Mesothelial cell of epicardium (in vitro differentiated cells): Measurements from ENCODE around the gene KDM4B. TPM values are rescaled to one million over a fixed set of nuclear protein-coding genes. Genes with fewer than 3 reads are reported as not detected.
A peak's percentile ranks its signal among the peaks of the same experiment; 100 is the strongest.

Experiments used
- DNase-seq, 2 experiments: peaks; one replicate each; pipeline ENCODE4 v3.0.0; 2021; ENCODE audit warnings: low spot score in 2 of 2; ENCODE audit not compliant: unreplicated experiment in 2 of 2
- H3K27ac Mint-ChIP-seq: 2 replicates; pipeline ENCODE4 v1.8.0; 2021; ENCODE audit warnings: mixed read lengths
- H3K27me3 Mint-ChIP-seq: 2 replicates; pipeline ENCODE4 v1.8.0; 2021; ENCODE audit warnings: low read depth, mixed read lengths
- H3K36me3 Mint-ChIP-seq: 2 replicates; pipeline ENCODE4 v1.8.0; 2021; ENCODE audit warnings: mixed read lengths
- H3K4me1 Mint-ChIP-seq: 2 replicates; pipeline ENCODE4 v1.8.0; 2021; ENCODE audit warnings: mixed read lengths
- H3K4me3 Mint-ChIP-seq: 2 replicates; pipeline ENCODE4 v1.8.0; 2021; ENCODE audit warnings: mild to moderate bottlenecking, moderate library complexity, mixed read lengths
- H3K9me3 Mint-ChIP-seq: 2 replicates; pipeline ENCODE4 v1.8.0; 2021; ENCODE audit warnings: mixed read lengths
- total RNA-seq: library from RNA; stranded (reverse); gene quantifications from 3 replicates; pipeline ENCODE4 v1.2.1, GENCODE V29; 2021
- TF ChIP-seq, protein P1 (sequence below): fragments of 200-600 bp; sonication (generic); IDR thresholded peaks from one replicate; pipeline ENCODE4 v1.5.0; 2021; ENCODE audit warnings: antibody characterized with exemption; ENCODE audit not compliant: unreplicated experiment

The KDM4B gene
- total RNA-seq, 1 donor from 2014 or later, result 80.5 TPM

DNA sequence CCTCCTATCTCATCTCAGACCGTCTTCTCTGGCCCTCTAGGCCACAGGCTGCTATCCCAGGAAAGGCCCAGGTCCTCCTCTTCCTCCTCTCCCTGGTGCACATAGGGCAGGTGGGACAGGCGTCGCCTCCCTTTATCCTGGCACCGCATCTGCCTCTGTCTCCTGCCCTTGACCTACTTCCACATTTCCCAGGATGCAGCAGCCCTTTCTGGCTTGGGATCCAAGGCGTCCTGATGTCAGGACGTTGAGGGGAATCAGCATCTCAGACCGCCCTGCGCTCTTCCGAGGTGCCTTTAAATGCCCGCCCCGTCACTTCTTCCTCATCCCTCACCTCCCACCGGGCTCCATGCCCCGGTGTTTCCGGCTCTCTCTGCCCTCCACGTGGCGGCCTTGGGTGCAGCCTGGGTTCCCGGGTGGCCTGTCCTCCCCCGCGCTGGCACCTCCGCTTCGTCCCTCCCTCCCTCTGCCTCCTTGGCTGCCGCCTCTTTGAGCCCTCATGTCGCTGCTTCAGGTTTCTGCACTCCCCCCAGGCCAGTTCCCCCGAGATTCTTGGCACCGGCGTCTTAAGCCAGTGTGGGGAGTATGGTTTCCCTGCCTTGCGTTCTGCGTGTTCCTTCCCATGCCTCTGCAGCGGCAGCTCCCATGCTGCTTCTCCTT, 66.3 kb downstream of the KDM4B start:
- Mint-ChIP-seq H3K27ac (no peak overlapping the region), H3K36me3 (peaks cover 11% of the 10 kb centered on the region), H3K4me3 (no peak overlapping the region), H3K9me3 (no peaks in the 10 kb centered on the region), H3K4me1 (peaks cover 8% of the 10 kb centered on the region), H3K27me3 (no peaks in the 10 kb centered on the region)
- TF ChIP-seq, protein P1, sequence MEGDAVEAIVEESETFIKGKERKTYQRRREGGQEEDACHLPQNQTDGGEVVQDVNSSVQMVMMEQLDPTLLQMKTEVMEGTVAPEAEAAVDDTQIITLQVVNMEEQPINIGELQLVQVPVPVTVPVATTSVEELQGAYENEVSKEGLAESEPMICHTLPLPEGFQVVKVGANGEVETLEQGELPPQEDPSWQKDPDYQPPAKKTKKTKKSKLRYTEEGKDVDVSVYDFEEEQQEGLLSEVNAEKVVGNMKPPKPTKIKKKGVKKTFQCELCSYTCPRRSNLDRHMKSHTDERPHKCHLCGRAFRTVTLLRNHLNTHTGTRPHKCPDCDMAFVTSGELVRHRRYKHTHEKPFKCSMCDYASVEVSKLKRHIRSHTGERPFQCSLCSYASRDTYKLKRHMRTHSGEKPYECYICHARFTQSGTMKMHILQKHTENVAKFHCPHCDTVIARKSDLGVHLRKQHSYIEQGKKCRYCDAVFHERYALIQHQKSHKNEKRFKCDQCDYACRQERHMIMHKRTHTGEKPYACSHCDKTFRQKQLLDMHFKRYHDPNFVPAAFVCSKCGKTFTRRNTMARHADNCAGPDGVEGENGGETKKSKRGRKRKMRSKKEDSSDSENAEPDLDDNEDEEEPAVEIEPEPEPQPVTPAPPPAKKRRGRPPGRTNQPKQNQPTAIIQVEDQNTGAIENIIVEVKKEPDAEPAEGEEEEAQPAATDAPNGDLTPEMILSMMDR, result no peak
- no peak for DNase-seq

DNA sequence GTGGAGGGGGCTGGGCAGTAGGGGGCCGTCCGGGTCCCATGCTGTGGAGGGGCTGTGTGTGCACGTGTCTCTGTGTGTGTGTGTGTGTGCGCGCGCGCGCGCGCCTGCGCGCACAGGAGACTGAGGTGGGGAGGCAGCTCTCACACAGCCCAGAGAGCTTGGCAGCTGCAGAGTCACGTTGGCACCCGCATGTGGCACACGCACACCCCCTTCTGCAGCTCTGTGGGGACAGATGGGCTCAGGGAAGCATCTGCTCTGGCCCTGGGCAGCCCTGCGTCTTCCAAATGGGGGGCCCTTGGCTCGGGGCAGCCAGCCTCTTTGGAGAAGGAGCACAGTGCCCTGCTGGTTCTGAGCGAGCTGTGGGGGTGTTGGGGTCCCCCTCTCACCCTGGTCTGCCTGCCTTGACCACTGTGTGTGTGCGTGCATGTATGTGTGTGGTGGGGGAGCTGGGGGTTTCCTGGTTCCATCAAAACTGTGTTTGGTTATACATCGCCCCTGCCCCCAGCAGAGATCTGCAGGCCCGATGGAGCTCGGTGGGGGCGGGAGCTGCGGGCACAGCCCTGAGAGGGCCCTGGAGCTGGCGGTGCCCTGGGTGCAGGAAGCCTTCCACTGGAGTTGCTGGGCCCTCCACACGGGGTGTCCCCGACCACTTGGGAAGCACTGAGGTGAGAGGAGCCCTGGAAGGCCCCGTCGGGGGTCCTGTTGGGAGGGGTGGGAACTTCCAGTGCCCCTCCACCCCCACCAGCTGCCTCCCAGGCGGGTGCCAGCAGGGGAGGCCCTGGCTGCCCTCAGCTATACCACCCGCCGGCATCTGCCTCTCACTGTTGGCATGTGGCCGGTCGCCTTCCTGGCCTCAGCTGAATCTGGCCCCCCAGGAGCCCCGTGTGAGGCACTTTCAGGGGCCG, 67.1 kb downstream of the KDM4B start:
- Mint-ChIP-seq H3K27me3 (no peaks in the 10 kb centered on the region), H3K4me3 (no peak overlapping the region), H3K27ac (no peak overlapping the region), H3K4me1 (peaks cover 8% of the 10 kb centered on the region), H3K36me3 (peaks cover 11% of the 10 kb centered on the region), H3K9me3 (no peaks in the 10 kb centered on the region)
- TF ChIP-seq, protein P1, result no peak
- no peak for DNase-seq

DNA sequence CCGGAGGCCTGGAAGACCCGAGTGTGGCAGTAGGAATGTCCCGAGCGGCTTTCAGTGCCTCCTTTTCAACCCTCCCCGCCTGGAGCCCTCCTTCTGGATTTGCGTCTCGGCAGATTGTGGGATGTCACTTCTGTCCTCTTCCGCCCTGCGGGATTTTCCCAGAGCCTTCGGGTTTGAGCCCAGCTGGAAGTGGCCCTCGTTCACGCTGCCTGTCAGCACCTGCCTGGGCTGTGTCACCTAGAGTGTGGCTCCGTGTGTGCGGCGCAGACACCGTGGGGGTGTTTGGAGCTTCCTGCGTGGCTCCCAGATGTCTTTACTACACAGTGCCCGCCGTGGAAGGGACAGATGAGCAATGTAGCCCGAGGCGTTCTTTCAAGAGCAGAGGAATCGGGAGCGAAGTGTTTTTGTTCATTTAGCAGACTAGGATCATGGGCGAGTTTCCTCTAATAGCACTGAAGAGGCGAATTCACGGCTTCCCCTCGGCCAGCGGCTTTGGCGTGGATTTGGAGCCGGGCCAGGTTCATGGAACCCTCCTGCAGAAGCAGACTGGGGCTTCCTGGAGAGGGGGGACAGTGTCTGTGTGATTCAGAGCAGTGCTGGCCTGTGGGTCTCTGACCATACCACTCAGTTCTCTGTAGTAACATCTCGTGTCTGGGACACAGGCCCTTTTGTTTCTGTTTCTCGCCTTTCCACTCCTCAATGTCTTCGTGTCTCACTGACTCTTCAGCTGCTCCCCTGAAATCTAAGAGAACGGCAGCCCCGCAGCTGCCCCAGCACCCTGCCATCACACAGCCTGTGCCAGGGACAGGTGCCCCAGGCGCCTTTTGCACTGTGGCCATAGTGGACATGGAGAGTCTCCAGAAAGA, 68.0 kb downstream of the KDM4B start:
- H3K4me3 Mint-ChIP-seq, result no peak overlapping the region
- H3K27ac Mint-ChIP-seq, result peak overlapping the region; percentile 65
- H3K4me1 Mint-ChIP-seq, result peaks cover 8% of the 10 kb centered on the region
- H3K27me3 Mint-ChIP-seq, result no peaks in the 10 kb centered on the region
- H3K9me3 Mint-ChIP-seq, result no peaks in the 10 kb centered on the region
- no peak for DNase-seq
- H3K36me3 Mint-ChIP-seq, result peaks cover 13% of the 10 kb centered on the region
- TF ChIP-seq, protein P1, result no peak

DNA sequence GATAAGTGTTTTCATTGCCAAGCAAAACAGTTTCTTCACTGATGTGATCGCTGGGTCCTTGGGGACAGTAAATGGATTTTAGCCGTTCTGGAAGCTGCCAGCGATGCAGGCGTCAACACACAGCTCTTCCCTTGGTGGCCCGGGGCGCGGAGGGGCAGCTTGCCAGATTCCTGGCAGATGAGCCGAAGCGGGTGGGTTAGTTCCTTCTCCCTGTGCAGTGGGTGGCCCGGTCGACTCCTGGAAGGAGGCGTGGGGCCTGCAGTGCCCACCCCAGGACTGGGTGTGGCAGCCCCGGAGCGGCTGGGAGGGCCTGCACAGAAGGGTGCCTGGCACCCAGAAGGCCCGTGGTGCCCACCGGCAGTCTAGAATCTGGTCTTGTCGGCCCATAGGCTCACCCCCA, 69.0 kb downstream of the KDM4B start:
- Mint-ChIP-seq H3K4me3 (no peak overlapping the region), H3K36me3 (peaks cover 23% of the 10 kb centered on the region), H3K4me1 (peaks cover 8% of the 10 kb centered on the region), H3K9me3 (no peaks in the 10 kb centered on the region), H3K27ac (no peak overlapping the region), H3K27me3 (no peaks in the 10 kb centered on the region)
- no peak for DNase-seq
- TF ChIP-seq, protein P1, result no peak

DNA sequence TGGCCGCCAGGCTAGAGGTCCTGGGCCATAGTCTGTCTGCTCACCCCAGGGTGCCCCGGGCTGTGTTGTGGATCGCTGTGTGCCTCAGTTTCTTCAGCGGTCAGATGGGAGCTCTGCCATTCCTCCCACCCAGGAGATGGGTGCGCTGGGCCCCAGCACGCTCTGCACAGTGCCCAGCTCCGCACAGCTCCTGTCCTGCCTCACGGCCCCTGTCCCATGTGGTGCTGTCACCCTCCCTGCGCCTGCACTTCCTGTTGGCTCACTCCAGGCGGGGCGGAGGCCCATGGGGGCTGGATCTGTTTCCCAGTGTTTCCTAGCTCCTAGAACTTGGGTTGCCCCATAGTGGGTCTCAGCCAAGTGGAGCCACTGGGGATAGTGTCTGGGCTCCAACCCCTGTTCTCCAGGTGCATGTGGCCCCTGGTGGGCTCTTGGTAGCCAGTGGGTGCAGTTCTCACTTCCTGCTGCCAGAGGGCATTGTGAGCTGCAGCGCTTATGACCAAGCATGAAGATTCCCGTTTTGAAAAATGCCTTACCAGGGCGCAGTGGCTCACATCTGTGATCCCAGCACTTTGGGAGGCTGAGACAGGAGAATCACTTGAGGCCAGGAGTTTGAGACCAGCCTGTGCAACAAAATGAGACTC, 69.8 kb downstream of the KDM4B start:
- no peak for DNase-seq

More for the DNA sequence above, 69.8 kb downstream of the KDM4B start:
- H3K36me3 Mint-ChIP-seq, result peaks cover 27% of the 10 kb centered on the region
- no peaks in the 10 kb centered on the region for H3K9me3 Mint-ChIP-seq
- H3K27ac Mint-ChIP-seq, result no peak overlapping the region
- TF ChIP-seq, protein P1, result no peak
- H3K4me3 Mint-ChIP-seq, result no peak overlapping the region
- H3K27me3 Mint-ChIP-seq, result no peaks in the 10 kb centered on the region
- H3K4me1 Mint-ChIP-seq, result peaks cover 8% of the 10 kb centered on the region
